Measurements from ENCODE around the gene BAG3. TPM values are rescaled to one million over a fixed set of nuclear protein-coding genes. Genes with fewer than 3 reads are reported as not detected.

The BAG3 gene
- 10 to 100 TPM; 12.5 to 26.0 (median 18.2) TPM for total RNA-seq
- long read RNA-seq, partial matches to known transcripts, result 0 of 1 reads
- long read RNA-seq, other reads (novel, unspliced or antisense), result 1 of 1 reads

- 1% methylated on average over 22 of the region's 60 CpGs for WGBS (ENCODE audit: insufficient coverage, low coverage, low lambda C conversion rate, missing lambda C conversion rate)
- intact Hi-C loops (cut with DNase I), result no loop called here
Observed at GRCh38 chr10:119650692-119651513, at the start of gene BAG3. Gene BAG3, plus strand, starts transcription at chr10:119651380. Its CDS starts 296 bp downstream, at chr10:119651676.

GRCh38 chr10:119602241-119603095 lies 48.7 kb upstream of the BAG3 start:
- peak; percentile 27 to 64 (median 48) for TF ChIP-seq CTCF (IDR thresholded peaks at IDR 0.05)
- no peak for TF ChIP-seq POLR2A (IDR thresholded peaks at IDR 0.05)
- ATAC-seq (peak; percentile 85 to 88 (median 86)), DNase-seq (no peak)
- 54% methylated on average over 2 of the region's 2 CpGs for WGBS (ENCODE audit: insufficient coverage, low coverage, low lambda C conversion rate, missing lambda C conversion rate)
- intact Hi-C loops (cut with DNase I), result no loop called here
- peaks cover 0 to 2% (median under 1%) of the 10 kb centered on the region in 4 donors for H3K4me1 ChIP-seq
- no peaks in the 10 kb centered on the region for H3K36me3 ChIP-seq
- no peaks in the 10 kb centered on the region for H3K9me3 ChIP-seq
- H3K27ac ChIP-seq, result no peak overlapping the region
- no peak overlapping the region for H3K4me3 ChIP-seq
- H3K27me3 ChIP-seq, result no peaks in the 10 kb centered on the region

More at GRCh38 chr10:119650692-119651513, at the start of gene BAG3:
- Histone ChIP-seq H3K9me3 (no peaks in the 10 kb centered on the region), H3K4me3 (peak within 1 kb of the TSS; percentile 69 to 84 (median 73)), H3K27me3 (no peaks in the 10 kb centered on the region), H3K27ac (peak within 1 kb of the TSS; percentile 99 to 100 (median 100)), H3K36me3 (no peaks in the 10 kb centered on the region), H3K4me1 (peaks cover 0 to 23% (median 7%) of the 10 kb centered on the region in 4 donors)
- DNase-seq (peak; percentile 96 to 98 (median 98)), ATAC-seq (peak; percentile 87 to 94 (median 91))
- peak; percentile 94 for TF ChIP-seq POLR2A (IDR thresholded peaks at IDR 0.05)
- no peak for TF ChIP-seq CTCF (IDR thresholded peaks at IDR 0.05)

DNA sequence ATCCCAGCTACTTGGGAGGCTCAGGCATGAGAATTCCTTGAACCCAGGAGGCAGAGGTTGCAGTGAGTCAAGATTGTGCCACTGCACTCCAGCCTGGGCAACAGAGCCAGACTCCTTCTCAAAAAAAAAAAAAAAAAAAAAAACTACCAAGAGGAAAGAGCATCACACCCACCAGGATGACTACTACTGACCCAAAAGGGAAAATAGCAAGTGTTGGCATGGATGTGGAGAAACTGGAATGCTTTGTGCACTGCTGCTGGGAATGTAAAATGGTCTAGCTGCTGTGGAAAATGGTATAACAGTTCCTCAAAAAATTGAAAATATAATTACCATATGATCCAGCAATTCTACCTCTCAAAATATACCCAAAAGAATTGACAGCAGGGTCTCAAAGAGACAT lies 46.7 kb upstream of the BAG3 start:
- H3K9me3 ChIP-seq, result no peaks in the 10 kb centered on the region
- H3K36me3 ChIP-seq, result no peaks in the 10 kb centered on the region
- intact Hi-C loops (cut with DNase I), result no loop called here
- no peak for TF ChIP-seq POLR2A (IDR thresholded peaks at IDR 0.05)
- TF ChIP-seq CTCF (IDR thresholded peaks at IDR 0.05), result no peak
- no peaks in the 10 kb centered on the region for H3K4me1 ChIP-seq
- H3K4me3 ChIP-seq, result no peak overlapping the region
- ATAC-seq, result no peak
- DNase-seq, result no peak
- H3K27me3 ChIP-seq, result no peaks in the 10 kb centered on the region
- no peak overlapping the region for H3K27ac ChIP-seq

- H3K4me3 ChIP-seq, result no peak overlapping the region
- 15% methylated on average over 14 of the region's 15 CpGs for WGBS (ENCODE audit: insufficient coverage, low coverage, low lambda C conversion rate, missing lambda C conversion rate)
- intact Hi-C loops (cut with DNase I), result no loop called here
- H3K36me3 ChIP-seq, result no peaks in the 10 kb centered on the region
- DNase-seq, result peak; percentile 62 to 70 (median 65)
- no peaks in the 10 kb centered on the region for H3K27me3 ChIP-seq
- H3K4me1 ChIP-seq, result no peaks in the 10 kb centered on the region
- H3K9me3 ChIP-seq, result no peaks in the 10 kb centered on the region
- TF ChIP-seq POLR2A (IDR thresholded peaks at IDR 0.05) (no peak), CTCF (IDR thresholded peaks at IDR 0.05) (peak; percentile 55 to 76 (median 74))
- ATAC-seq, result peak; percentile 94 to 98 (median 96)
- no peak overlapping the region for H3K27ac ChIP-seq
Observed at GRCh38 chr10:119608316-119609155, 42.6 kb upstream of the BAG3 start.

Data from right lobe of liver (tissue), 6 donors.